HEK293 (cell line): Measurements from ENCODE around the gene NUDCD3.

ENCODE experiments used
- CTCF ChIA-PET: fragments of 350-600 bp; formaldehyde crosslinking; extraction: SDS; loops from one replicate; lab custom pipeline; 2021; ENCODE audit warnings: antibody characterized with exemption; lab: Yijun Ruan, JAX
- POLR2A ChIA-PET: fragments of 300-600 bp; formaldehyde crosslinking; extraction: SDS; loops from one replicate; lab custom pipeline; 2020; ENCODE audit warnings: antibody characterized with exemption, inconsistent platforms; lab: Yijun Ruan, JAX
- H3K27ac ChIP-seq: fragments of 200-500 bp; sonication (Bioruptor generic); 2 replicates; pipeline ENCODE4 v1.5.1; 2014; ENCODE audit warnings: low read depth, low read length, control low read depth, inconsistent platforms; ENCODE audit errors: extremely low read depth
- H3K36me3 ChIP-seq, 2 experiments: fragments of 200-500 bp in 1 of 2; sonication (Bioruptor generic) in 1 of 2; 1 replicate in 1 of 2; 2 replicates in 1 of 2; pipeline ENCODE4 v1.5.1; 2014 to 2017; ENCODE audit warnings: inconsistent platforms in 2 of 2, low read length in 2 of 2; ENCODE audit not compliant: control insufficient read depth in 2 of 2, insufficient read depth in 1 of 2
- H3K4me1 ChIP-seq: fragments of 200-500 bp; sonication (Bioruptor generic); 2 replicates; pipeline ENCODE4 v1.5.1; 2014; ENCODE audit warnings: mild to moderate bottlenecking, low read length, inconsistent platforms; ENCODE audit not compliant: control insufficient read depth, insufficient read depth
- H3K4me3 ChIP-seq: 2 replicates; pipeline ENCODE4 v1.5.1; 2011; ENCODE audit warnings: low read depth, mild to moderate bottlenecking, control low read depth, low read length, moderate library complexity
- H3K9me3 ChIP-seq: fragments of 200-500 bp; sonication (Bioruptor generic); 2 replicates; pipeline ENCODE4 v1.5.1; 2014; ENCODE audit warnings: low read depth, low read length, inconsistent platforms; ENCODE audit not compliant: control insufficient read depth, insufficient read depth
- ATF2 ChIP-seq: fragments of 450-650 bp; formaldehyde crosslinking; IDR thresholded peaks from 2 replicates; pipeline ENCODE4 v1.5.1; 2016; ENCODE audit warnings: missing biosample characterization, missing genetic modification characterization, low read depth
- CTCF ChIP-seq: fragments of 450-650 bp; formaldehyde crosslinking; IDR thresholded peaks from 2 replicates; pipeline ENCODE4 v1.5.1; 2016; ENCODE audit warnings: missing biosample characterization, missing genetic modification characterization
- MEIS1 ChIP-seq: sonication (generic); formaldehyde crosslinking; IDR thresholded peaks from 2 replicates; pipeline ENCODE4 v1.8.1; 2022; ENCODE audit warnings: missing genetic modification reagents, mild to moderate bottlenecking, borderline replicate concordance
- MZF1 ChIP-seq: fragments of 450-650 bp; formaldehyde crosslinking; IDR thresholded peaks from 2 replicates; pipeline ENCODE4 v1.5.1; 2017; ENCODE audit warnings: missing biosample characterization, missing genetic modification characterization, borderline replicate concordance
- PRDM1 ChIP-seq: fragments of 450-650 bp; formaldehyde crosslinking; IDR thresholded peaks from 2 replicates; pipeline ENCODE4; 2016; ENCODE audit warnings: missing biosample characterization, missing genetic modification characterization
- TCF7L2 ChIP-seq: IDR thresholded peaks from 2 replicates; pipeline ENCODE4 v1.6.1; 2011; ENCODE audit warnings: low read depth, mild to moderate bottlenecking, inconsistent platforms, low read length, moderate library complexity, borderline replicate concordance
- ZBTB7A ChIP-seq: fragments of 450-650 bp; formaldehyde crosslinking; IDR thresholded peaks from 2 replicates; pipeline ENCODE4 v1.5.1; 2016; ENCODE audit warnings: low read depth, missing biosample characterization, missing genetic modification characterization
- ZNF266 ChIP-seq: fragments of 450-650 bp; formaldehyde crosslinking; IDR thresholded peaks from 2 replicates; pipeline ENCODE4 v1.5.1; 2016; ENCODE audit warnings: missing biosample characterization, missing genetic modification characterization, low read depth
- ZNF292 ChIP-seq: fragments of 450-650 bp; formaldehyde crosslinking; IDR thresholded peaks from 2 replicates; pipeline ENCODE4 v1.5.1; 2016; ENCODE audit warnings: low read depth, missing biosample characterization, missing genetic modification characterization, borderline replicate concordance
- ZNF37A ChIP-seq: fragments of 450-650 bp; IDR thresholded peaks from 2 replicates; pipeline ENCODE4 v1.5.1; 2018; ENCODE audit warnings: missing biosample characterization, missing genetic modification characterization
- ZNF426 ChIP-seq: fragments of 450-650 bp; formaldehyde crosslinking; IDR thresholded peaks from 2 replicates; pipeline ENCODE4 v1.5.1; 2017; ENCODE audit warnings: missing biosample characterization, missing genetic modification characterization, mild to moderate bottlenecking, inconsistent platforms, moderate library complexity
- ZNF48 ChIP-seq: fragments of 450-650 bp; formaldehyde crosslinking; IDR thresholded peaks from 2 replicates; pipeline ENCODE4 v1.5.1; 2016; ENCODE audit warnings: missing biosample characterization, missing genetic modification characterization
- ZNF488 ChIP-seq: fragments of 450-650 bp; formaldehyde crosslinking; IDR thresholded peaks from 2 replicates; pipeline ENCODE4 v1.5.1; 2016; ENCODE audit warnings: missing biosample characterization, missing genetic modification characterization
- ZNF548 ChIP-seq: fragments of 450-650 bp; formaldehyde crosslinking; IDR thresholded peaks from 2 replicates; pipeline ENCODE4 v1.5.1; 2016; ENCODE audit warnings: missing biosample characterization, missing genetic modification characterization
- ZNF571 ChIP-seq: fragments of 450-650 bp; formaldehyde crosslinking; IDR thresholded peaks from 2 replicates; pipeline ENCODE4 v1.5.0; 2017; ENCODE audit warnings: missing biosample characterization, missing genetic modification characterization
- ZNF600 ChIP-seq: fragments of 450-650 bp; formaldehyde crosslinking; IDR thresholded peaks from 2 replicates; pipeline ENCODE4 v1.5.1; 2016; ENCODE audit warnings: missing biosample characterization, missing genetic modification characterization
- ZNF629 ChIP-seq: fragments of 450-650 bp; formaldehyde crosslinking; IDR thresholded peaks from 2 replicates; pipeline ENCODE4 v1.5.1; 2017; ENCODE audit warnings: missing biosample characterization, missing genetic modification characterization
- ZNF664 ChIP-seq: fragments of 450-650 bp; formaldehyde crosslinking; IDR thresholded peaks from 2 replicates; pipeline ENCODE4 v1.5.1; 2016; ENCODE audit warnings: missing biosample characterization, missing genetic modification characterization
- ZNF747 ChIP-seq: fragments of 450-650 bp; formaldehyde crosslinking; IDR thresholded peaks from 2 replicates; pipeline ENCODE4 v1.5.1; 2016; ENCODE audit warnings: missing biosample characterization, missing genetic modification characterization
- ZNF776 ChIP-seq: fragments of 450-650 bp; formaldehyde crosslinking; IDR thresholded peaks from 2 replicates; pipeline ENCODE4 v1.5.0; 2017; ENCODE audit warnings: missing biosample characterization, missing genetic modification characterization, borderline replicate concordance
- ZNF843 ChIP-seq: fragments of 450-650 bp; formaldehyde crosslinking; IDR thresholded peaks from 2 replicates; pipeline ENCODE4 v1.5.1; 2016; ENCODE audit warnings: missing biosample characterization, missing genetic modification characterization

NUDCD3 gene

GRCh38 chr7:44330331-44330730 lies 160.1 kb downstream of the NUDCD3 start:
- POLR2A ChIA-PET = no interaction called here
- CTCF ChIA-PET = no interaction called here
- no peak overlapping the region for H3K4me3 ChIP-seq
- H3K9me3 ChIP-seq = no peaks in the 10 kb centered on the region
- no peaks in the 10 kb centered on the region for H3K4me1 ChIP-seq
- no peak for TF ChIP-seq TCF7L2
- no peak for TF ChIP-seq ZBTB7A (tag by site-specific recombination)
- no peak for TF ChIP-seq ZNF843 (tag by site-specific recombination)
- no peak for TF ChIP-seq CTCF (tag by site-specific recombination)
- TF ChIP-seq ZNF37A (tag by site-specific recombination) = no peak
- no peak for TF ChIP-seq ZNF48 (tag by site-specific recombination)
- TF ChIP-seq ZNF664 (tag by site-specific recombination) = no peak
- no peak for TF ChIP-seq ZNF747 (tag by site-specific recombination)
- TF ChIP-seq ZNF600 (tag by site-specific recombination) = no peak
- no peak for TF ChIP-seq ZNF488 (tag by site-specific recombination)
- TF ChIP-seq, all 188 proteins: peak for 0
- Histone ChIP-seq H3K27ac (no peak overlapping the region), H3K36me3 (no peaks in the 10 kb centered on the region)

- ChIA-PET CTCF (no interaction called here), POLR2A (no interaction called here)
- TF ChIP-seq ZNF747 (tag by site-specific recombination) (no peak), ATF2 (tag by site-specific recombination) (no peak), ZNF548 (no peak), ZNF426 (tag by site-specific recombination) (no peak), ZNF266 (no peak), ZNF776 (tag by site-specific recombination) (no peak), ZNF292 (tag by site-specific recombination) (no peak), ZNF571 (tag by site-specific recombination) (no peak), ZNF629 (tag by site-specific recombination) (no peak), PRDM1 (tag by site-specific recombination) (no peak), MZF1 (tag by site-specific recombination) (no peak), ZNF664 (tag by site-specific recombination) (no peak), MEIS1 (CRISPR knock-in tag) (no peak)
- no peaks in the 10 kb centered on the region for H3K9me3 ChIP-seq
- H3K4me3 ChIP-seq = no peak overlapping the region
- no peak overlapping the region for H3K27ac ChIP-seq
- no peaks in the 10 kb centered on the region for H3K36me3 ChIP-seq
- no peaks in the 10 kb centered on the region for H3K4me1 ChIP-seq
Observed at GRCh38 chr7:44329888-44330287, 160.6 kb downstream of the NUDCD3 start.
